GM23338 (cell line): Measurements from ENCODE around the gene PIH1D2. TPM values are rescaled to one million over a fixed set of nuclear protein-coding genes. Genes with fewer than 3 reads are reported as not detected.

Source experiments
- ATAC-seq: fragments of 200-7000 bp; cut with Tn5 transposase; 3 replicates; pipeline ENCODE4 v1.9.1; 2020
- DNase-seq: peaks from one replicate; pipeline ENCODE4 v3.0.0-alpha.2; 2015; ENCODE audit warnings: low spot score
- H2AFZ ChIP-seq: fragments of 200-600 bp; sonication (generic); 2 replicates; pipeline ENCODE4 v1.8.0; 2016; ENCODE audit warnings: antibody characterized with exemption, mild to moderate bottlenecking, moderate library complexity
- H3F3A ChIP-seq: fragments of 200-600 bp; sonication (generic); replicated peaks from 2 replicates; pipeline ENCODE4 v1.8.0; 2017; ENCODE audit warnings: antibody characterized with exemption, mixed run types, low read depth
- H3K27ac ChIP-seq: fragments of 200-600 bp; sonication (generic); 2 replicates; pipeline ENCODE4 v1.6.1; 2016; ENCODE audit warnings: low read depth
- H3K27me3 ChIP-seq: fragments of 200-600 bp; sonication (generic); 2 replicates; pipeline ENCODE4 v1.8.0; 2016; ENCODE audit warnings: mild to moderate bottlenecking, mixed run types, moderate library complexity; ENCODE audit not compliant: insufficient read depth
- H3K36me3 ChIP-seq: fragments of 200-600 bp; sonication (generic); 2 replicates; pipeline ENCODE4 v1.8.0; 2016; ENCODE audit warnings: mild to moderate bottlenecking; ENCODE audit not compliant: insufficient read depth
- H3K4me1 ChIP-seq: fragments of 200-600 bp; sonication (generic); 2 replicates; pipeline ENCODE4 v1.8.0; 2016; ENCODE audit warnings: mild to moderate bottlenecking, moderate library complexity; ENCODE audit not compliant: insufficient read depth
- H3K4me2 ChIP-seq: fragments of 200-600 bp; sonication (generic); 2 replicates; pipeline ENCODE4 v1.7.1; 2017; ENCODE audit warnings: mixed run types
- H3K4me3 ChIP-seq: fragments of 200-600 bp; sonication (generic); 2 replicates; pipeline ENCODE4 v1.6.1; 2016; ENCODE audit warnings: mixed run types
- H3K79me2 ChIP-seq: fragments of 200-600 bp; sonication (generic); replicated peaks from 2 replicates; pipeline ENCODE4 v1.8.0; 2017; ENCODE audit warnings: mild to moderate bottlenecking; ENCODE audit not compliant: insufficient read depth
- H3K9me2 ChIP-seq: fragments of 200-600 bp; sonication (generic); 2 replicates; pipeline ENCODE4 v1.8.0; 2017; ENCODE audit not compliant: insufficient read depth
- H4K20me1 ChIP-seq: fragments of 200-600 bp; sonication (generic); replicated peaks from 2 replicates; pipeline ENCODE4 v1.8.0; 2017; ENCODE audit warnings: mild to moderate bottlenecking; ENCODE audit not compliant: insufficient read depth
- H3K27ac Mint-ChIP-seq: 2 replicates; pipeline ENCODE4 v1.8.0; 2020; ENCODE audit warnings: inconsistent platforms, mild to moderate bottlenecking, moderate library complexity, mixed read lengths
- H3K27me3 Mint-ChIP-seq: 3 replicates; pipeline ENCODE4 v1.8.0; 2022; ENCODE audit warnings: low read depth, mild to moderate bottlenecking, moderate library complexity, mixed read lengths, inconsistent platforms; ENCODE audit not compliant: insufficient read depth, poor library complexity
- H3K36me3 Mint-ChIP-seq: 3 replicates; pipeline ENCODE4 v1.8.0; 2021; ENCODE audit warnings: low read depth, mild to moderate bottlenecking, inconsistent platforms, moderate library complexity, mixed read lengths
- H3K4me1 Mint-ChIP-seq: 3 replicates; pipeline ENCODE4 v1.8.0; 2020; ENCODE audit warnings: mild to moderate bottlenecking, inconsistent platforms, mixed read lengths
- H3K4me3 Mint-ChIP-seq: 3 replicates; pipeline ENCODE4 v1.8.0; 2021; ENCODE audit warnings: moderate library complexity, mild to moderate bottlenecking, inconsistent platforms, mixed read lengths
- H3K9me3 Mint-ChIP-seq: 3 replicates; pipeline ENCODE4 v1.8.0; 2020; ENCODE audit warnings: moderate library complexity, mild to moderate bottlenecking, inconsistent platforms, mixed read lengths
- CTCF ChIP-seq, 2 experiments: fragments of 200-600 bp in 1 of 2; sonication (generic) in 1 of 2; conservative IDR thresholded peaks; 2 replicates each; pipeline versions ENCODE4 v1.5.1 to v1.6.1; 2016 to 2017; ENCODE audit warnings: antibody characterized with exemption in 2 of 2, low read depth in 2 of 2, mild to moderate bottlenecking in 2 of 2, moderate library complexity in 1 of 2
- EZH2 ChIP-seq: fragments of 200-600 bp; sonication (generic); IDR thresholded peaks from one replicate; pipeline ENCODE4 v1.8.0; 2017; ENCODE audit warnings: antibody characterized with exemption, mild to moderate bottlenecking, low read depth; ENCODE audit not compliant: unreplicated experiment
- EZH2phosphoT487 ChIP-seq: fragments of 200-600 bp; sonication (generic); IDR thresholded peaks from one replicate; pipeline ENCODE4 v1.8.1; 2018; ENCODE audit warnings: antibody characterized with exemption; ENCODE audit not compliant: unreplicated experiment
- JUNB ChIP-seq: IDR thresholded peaks from one replicate; pipeline ENCODE4 v1.6.1; 2016; ENCODE audit warnings: antibody characterized with exemption; ENCODE audit not compliant: unreplicated experiment
- NANOG ChIP-seq: IDR thresholded peaks from 2 replicates; pipeline ENCODE4 v1.6.1; 2016; ENCODE audit warnings: antibody characterized with exemption, borderline replicate concordance
- POLR2AphosphoS5 ChIP-seq: IDR thresholded peaks from 2 replicates; pipeline ENCODE4 v1.6.1; 2016; ENCODE audit warnings: antibody characterized with exemption, low read depth
- REST ChIP-seq: IDR thresholded peaks from one replicate; pipeline ENCODE4 v1.6.1; 2018; ENCODE audit warnings: antibody characterized with exemption; ENCODE audit not compliant: unreplicated experiment
- STAT1 ChIP-seq: IDR thresholded peaks from one replicate; pipeline ENCODE4 v1.6.1; 2016; ENCODE audit warnings: antibody characterized with exemption; ENCODE audit not compliant: unreplicated experiment
- ZNF114 ChIP-seq: fragments of 250-450 bp; sonication (Bioruptor Pico); IDR thresholded peaks from 2 replicates; pipeline ENCODE4 v1.5.0; 2020; ENCODE audit warnings: mild to moderate bottlenecking, moderate library complexity
- ZNF331 ChIP-seq: fragments of 250-450 bp; sonication (Bioruptor Pico); IDR thresholded peaks from 2 replicates; pipeline ENCODE4 v1.5.0; 2020; ENCODE audit warnings: low read depth, mild to moderate bottlenecking, moderate library complexity
- ZNF462 ChIP-seq: fragments of 250-450 bp; sonication (Bioruptor Pico); IDR thresholded peaks from 2 replicates; pipeline ENCODE4 v1.5.0; 2020; ENCODE audit warnings: mild to moderate bottlenecking, moderate library complexity
- polyA plus RNA-seq: library from polyadenylated mRNA; unstranded; fragments of >200 nt; fragmentation: Nextera tagmentation; extraction: Ambion mirVana; gene quantifications from 2 replicates; pipeline ENCODE4 v1.2.1, GENCODE V29; 2016
- total RNA-seq: library from RNA; depleted of rRNA; stranded (reverse); fragments of >200 nt; shearing (Covaris generic); gene quantifications from 2 replicates; pipeline ENCODE4 v1.2.3, GENCODE V29; 2014
- TF ChIP-seq, protein P1 (sequence below): IDR thresholded peaks from 2 replicates; pipeline ENCODE4 v1.6.1; 2016; ENCODE audit warnings: antibody characterized with exemption

The PIH1D2 gene
- total and polyA plus RNA-seq, 2 experiments from 2014 or later = 0.80 to 0.89 TPM

GRCh38 chr11:112050721-112051120 lies 23.1 kb downstream of the PIH1D2 start:
- Histone ChIP-seq H3K9me2 (no peaks in the 10 kb centered on the region), H3K4me2 (no peak overlapping the region), H3F3A (no peaks in the 10 kb centered on the region), H4K20me1 (peaks cover 13% of the 10 kb centered on the region; the same call in 1 of the 2 replicates), H3K79me2 (peaks cover 26% of the 10 kb centered on the region), H3K27me3 (no peaks in the 10 kb centered on the region), H3K4me3 (no peak overlapping the region), H2AFZ (no peak overlapping the region), H3K36me3 (peaks cover 48% of the 10 kb centered on the region), H3K27ac (no peak overlapping the region), H3K4me1 (no peaks in the 10 kb centered on the region)
- ATAC-seq (no peak), DNase-seq (no peak)
- Mint-ChIP-seq H3K4me1 (no peaks in the 10 kb centered on the region), H3K27ac (no peak overlapping the region), H3K9me3 (no peaks in the 10 kb centered on the region), H3K27me3 (peaks cover 3% of the 10 kb centered on the region), H3K4me3 (no peak overlapping the region), H3K36me3 (peaks cover 82% of the 10 kb centered on the region)
- no peak for TF ChIP-seq STAT1
- TF ChIP-seq CTCF (conservative IDR thresholded peaks at IDR 0.05; ENCODE audit: low read depth in 2 of 2) = no peak
- no peak for TF ChIP-seq EZH2
- TF ChIP-seq NANOG = no peak
- no peak for TF ChIP-seq REST
- no peak for TF ChIP-seq EZH2phosphoT487
- TF ChIP-seq, protein P1, sequence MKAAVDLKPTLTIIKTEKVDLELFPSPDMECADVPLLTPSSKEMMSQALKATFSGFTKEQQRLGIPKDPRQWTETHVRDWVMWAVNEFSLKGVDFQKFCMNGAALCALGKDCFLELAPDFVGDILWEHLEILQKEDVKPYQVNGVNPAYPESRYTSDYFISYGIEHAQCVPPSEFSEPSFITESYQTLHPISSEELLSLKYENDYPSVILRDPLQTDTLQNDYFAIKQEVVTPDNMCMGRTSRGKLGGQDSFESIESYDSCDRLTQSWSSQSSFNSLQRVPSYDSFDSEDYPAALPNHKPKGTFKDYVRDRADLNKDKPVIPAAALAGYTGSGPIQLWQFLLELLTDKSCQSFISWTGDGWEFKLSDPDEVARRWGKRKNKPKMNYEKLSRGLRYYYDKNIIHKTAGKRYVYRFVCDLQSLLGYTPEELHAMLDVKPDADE = no peak
- TF ChIP-seq ZNF331 (CRISPR knock-in tag) = no peak
- TF ChIP-seq POLR2AphosphoS5 = no peak
- no peak for TF ChIP-seq ZNF114 (CRISPR knock-in tag)
- no peak for TF ChIP-seq ZNF462 (CRISPR knock-in tag)
- TF ChIP-seq JUNB = no peak
